DMS79 (cell line): ENCODE results near the gene SNRNP200.
A peak's percentile ranks its signal among the peaks of the same experiment; 100 is the strongest.

Experiments
- DNase-seq: peaks from one replicate; lab custom pipeline; 2025; lab: John Stamatoyannopoulos, UW

Gene SNRNP200

DNA sequence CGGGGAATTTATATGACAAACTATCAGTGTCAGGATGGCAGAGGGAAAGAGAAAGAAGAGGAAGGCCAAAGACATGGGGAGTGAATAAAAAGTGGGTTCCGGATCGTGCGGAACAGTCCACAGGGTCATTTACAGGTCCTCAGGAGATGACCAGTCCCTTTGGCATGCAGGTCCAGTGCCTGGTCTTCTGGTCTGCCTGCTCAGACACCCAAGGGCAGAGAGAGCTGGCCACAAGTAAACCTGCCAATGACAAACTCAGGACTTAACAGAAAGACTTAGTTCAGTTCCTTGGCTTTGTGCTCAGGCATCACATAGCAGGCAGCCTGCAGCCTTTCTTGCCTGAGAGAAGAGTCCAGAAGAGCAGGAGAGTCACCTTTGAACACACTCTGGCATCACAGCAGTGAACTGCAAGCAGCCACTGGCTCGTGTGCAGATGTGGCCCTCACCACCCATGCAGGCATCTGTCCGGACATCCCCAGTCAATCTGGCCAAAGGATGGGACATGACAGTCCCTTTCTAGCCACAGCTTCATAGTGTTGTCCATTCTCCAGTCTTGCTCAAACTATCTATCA lies 53.5 kb downstream of the SNRNP200 start:
- DNase-seq = no peak

DNA sequence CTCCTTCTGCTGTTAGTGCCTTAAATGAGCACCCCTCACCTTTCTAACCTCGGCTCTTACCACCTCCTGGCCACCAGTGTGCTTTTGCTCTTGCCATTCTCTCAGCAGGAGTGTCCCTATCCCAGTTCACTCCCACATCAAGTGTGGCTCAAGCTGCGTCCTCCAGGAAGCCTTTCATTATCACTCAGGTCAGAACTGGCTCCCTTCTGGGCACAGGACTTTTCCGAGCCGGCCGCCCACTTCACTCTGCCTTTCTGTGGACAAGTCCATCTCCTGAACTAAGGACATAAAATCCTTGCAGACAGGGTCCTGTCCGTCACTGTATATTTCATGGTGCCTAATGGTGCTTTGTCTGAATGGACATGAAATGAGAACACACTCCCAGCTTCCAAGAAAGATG lies 55.2 kb downstream of the SNRNP200 start:
- DNase-seq = no peak

DNA sequence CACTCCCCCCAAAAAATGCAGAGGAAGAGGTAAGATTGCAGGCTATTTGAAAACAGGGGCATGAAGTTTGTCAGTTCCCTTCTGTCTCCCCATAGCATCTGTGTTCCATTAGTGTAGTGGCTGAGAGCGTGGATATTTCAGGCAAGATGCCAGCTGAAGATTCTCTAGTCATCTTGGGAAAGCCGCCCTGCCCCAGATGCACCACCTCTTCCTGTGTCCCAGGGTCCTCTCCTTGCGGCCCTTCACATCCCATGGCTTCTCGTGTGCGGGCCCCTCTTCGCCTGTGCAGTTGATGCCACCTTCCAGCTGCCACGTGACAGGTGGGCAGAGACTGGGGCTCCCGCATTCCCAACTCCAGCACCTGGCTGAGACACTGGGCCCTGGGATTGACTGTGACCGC lies 55.7 kb downstream of the SNRNP200 start:
- no peak for DNase-seq

DNA sequence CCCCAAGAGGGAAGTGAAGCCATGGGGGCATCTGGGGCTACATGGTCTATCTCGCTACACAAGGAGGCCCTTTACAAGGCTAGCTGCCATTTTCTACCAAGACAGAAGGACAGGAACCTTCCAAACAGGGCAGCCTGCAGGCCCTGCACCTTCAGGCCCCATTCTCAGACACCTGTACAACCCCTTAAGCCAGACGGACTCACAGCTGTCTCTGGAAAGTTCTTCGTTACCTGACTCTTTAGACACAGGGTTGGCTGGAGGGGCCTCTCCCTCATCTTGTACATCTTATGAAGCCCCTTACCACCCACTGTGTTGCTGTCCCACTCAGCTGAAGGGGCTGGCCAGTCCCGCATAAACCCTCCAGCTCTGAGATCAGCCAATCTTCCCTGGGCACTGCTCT lies 56.7 kb downstream of the SNRNP200 start:
- no peak for DNase-seq

DNA sequence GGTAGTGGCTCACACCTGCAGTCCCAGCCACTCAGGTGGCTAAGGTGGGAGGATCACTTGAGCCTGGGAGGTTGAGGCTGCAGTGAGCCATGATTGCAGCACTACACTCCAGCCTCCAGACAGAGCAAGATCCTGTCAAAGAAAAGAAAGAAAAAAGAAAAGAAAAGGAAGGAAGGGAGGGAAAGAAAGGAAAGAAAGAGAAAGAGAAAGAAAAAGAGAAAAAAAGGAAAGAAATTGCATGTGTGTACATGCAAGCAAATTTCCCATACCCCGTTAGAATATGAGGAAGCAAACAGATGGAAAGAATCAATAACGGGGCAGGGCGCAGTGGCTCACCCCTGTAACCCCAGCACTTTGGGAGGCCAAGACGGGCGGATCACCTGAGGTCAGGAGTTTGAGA lies 57.5 kb downstream of the SNRNP200 start:
- no peak for DNase-seq

DNA sequence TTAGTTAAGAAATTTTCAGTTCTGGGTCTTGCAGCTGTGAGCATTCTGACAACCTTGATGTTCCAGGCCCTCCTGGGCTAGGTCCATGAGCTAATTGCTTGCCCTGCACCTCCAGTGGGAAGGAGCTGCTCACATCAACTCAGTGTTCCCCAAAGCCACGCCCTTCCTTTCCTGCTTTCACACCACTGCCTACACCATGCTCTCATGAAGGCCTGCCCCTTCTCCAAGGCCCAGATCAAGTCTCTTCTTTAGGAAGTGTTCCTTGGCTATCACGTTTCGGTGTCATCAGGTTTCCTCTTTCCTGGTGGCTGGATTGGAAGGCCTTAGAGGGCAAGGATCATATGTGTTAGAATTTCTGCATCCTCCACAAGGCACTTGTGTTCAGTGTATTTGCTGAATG lies 58.3 kb downstream of the SNRNP200 start:
- DNase-seq = no peak

DNA sequence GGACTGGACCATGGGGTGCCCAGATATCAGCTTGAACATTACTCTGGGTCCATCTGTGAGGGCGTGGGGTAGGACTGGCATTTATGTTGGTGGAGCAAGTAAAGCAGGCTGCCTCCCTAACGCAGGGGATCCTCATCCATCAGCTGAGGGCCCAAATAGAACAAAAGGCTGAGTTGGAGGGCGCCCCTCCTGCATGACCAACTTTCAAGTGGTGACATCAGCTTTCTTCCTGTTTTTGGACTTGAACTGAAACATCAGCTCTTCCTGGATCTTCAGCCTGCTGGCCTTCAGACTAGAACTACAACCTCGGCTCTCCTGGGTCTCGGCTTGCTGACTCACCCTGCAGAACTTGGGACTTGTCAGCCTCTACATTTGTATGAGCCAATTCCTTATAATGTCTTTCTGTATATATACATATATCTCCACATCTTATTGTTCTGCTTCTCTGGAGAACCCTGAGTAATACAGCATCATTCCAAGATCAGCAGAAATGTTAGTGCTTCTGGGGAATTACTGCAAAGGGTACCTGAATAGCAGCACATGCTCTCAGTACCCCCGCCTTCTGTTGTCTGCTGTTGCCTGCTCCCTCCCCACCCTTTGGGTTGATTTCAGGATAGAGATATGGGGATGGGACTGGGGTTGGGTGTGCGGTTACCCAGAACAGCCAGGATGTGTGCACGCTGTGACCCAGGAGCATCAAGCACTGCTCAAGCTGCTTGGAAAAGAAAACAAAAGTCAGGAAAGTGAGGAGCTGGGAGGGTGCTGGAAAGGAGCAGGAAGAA lies 59.5 kb downstream of the SNRNP200 start:
- DNase-seq = no peak

DNA sequence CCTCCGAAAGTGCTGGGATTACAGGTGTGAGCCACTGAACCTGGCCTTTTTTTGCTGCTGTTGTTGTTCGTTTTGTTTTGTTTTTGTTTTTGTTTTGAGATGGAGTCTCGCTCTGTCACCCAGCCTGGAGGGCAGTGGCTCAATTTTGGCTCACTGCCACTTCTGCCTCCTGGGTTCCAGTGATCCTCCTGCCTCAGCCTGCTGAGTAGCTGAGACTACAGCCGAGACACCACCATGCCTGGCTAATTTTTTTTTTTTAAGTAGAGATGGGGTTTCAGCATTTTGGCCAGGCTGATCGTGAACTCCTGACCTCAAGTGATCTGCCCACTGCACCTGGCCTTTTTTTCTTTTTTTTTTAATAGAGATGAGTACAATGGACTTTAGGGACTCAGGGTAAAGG lies 61.5 kb downstream of the SNRNP200 start:
- DNase-seq = no peak

DNA sequence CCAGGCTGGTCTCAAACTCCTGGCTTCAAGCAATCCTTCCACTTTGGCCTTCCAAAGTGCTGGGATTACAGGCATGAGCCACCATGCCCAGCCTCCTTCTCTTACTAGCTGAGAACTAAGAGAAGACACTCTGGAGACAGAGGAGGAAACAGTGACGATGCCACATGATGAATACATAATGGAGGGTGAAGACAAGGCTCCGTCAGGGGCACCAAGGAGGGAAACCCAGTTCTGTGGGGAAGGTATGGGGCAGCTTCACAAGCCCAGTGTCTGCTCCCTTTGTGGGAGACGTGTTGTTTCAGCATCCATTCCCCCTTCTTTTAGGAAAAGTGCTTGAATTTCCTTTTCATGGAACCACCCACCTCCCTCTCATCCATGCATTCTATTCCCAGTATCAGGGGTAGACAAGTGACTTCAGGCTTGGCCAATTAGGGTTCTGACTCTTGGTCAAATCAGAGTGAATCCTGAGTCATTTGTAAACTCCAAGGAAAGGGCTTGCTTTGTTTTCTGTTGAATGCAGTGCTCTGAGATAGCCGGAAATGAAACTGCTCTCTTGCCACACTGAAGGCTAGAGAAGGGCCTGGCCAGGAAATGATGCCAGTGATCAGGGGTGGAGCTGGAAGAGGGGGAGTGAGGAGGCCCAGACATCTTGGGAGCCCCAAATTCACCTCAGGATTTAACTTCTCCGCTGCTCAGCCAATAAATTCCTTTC lies 63.3 kb downstream of the SNRNP200 start:
- DNase-seq = no peak

DNA sequence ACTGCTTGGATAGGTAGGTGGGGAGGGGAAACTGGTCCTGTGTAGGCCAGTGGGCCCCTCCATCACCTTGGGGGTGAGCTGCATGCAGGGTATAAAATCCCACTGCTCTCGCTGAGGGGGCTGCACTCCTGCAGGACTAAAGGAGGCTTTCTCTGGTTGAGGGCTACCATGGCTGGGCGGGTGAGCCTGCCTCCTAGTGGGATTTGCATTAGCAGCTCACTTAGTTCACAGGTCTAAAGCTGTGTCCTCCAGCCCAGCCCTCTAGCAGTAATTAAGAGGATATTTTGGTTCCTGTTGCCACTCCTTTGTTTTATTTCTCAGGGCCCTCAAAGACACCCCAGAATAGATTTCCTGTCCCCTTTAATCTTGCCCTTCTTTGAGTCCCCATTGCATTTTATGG lies 64.1 kb downstream of the SNRNP200 start:
- no peak for DNase-seq

DNA sequence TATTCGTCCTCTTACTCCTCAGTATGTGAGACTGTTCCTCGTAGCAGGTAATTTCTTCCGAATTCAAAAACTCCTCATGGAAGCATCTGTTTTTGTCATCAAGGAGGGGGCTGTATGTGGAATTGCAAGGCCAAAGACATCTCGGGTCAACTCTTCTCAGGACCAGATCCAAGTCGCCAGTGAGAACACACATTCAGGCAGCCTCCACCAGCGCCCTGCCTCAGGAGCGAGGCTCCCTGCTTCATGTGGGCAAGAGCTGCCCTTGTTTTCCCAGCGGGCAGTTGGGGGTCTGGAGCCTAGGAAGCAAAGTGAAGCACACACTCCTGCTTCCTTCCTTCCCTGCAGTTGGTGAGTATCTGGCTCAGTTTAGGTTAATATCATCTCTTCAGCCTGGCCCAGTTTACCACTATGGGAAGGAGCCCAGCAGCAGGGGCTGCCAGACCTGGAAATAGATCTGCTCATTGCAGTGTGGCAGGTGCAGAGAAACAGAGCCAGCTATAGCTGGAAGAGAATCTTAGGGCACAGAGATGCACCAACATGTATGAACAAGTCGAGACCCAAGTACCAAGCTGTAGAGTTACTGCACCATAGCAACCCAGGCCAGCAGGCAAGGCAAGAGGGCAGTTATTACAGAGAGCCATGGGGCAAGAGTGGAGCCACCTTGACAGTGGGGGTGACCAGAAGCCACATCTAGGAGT lies 64.9 kb downstream of the SNRNP200 start:
- peak; percentile 79 for DNase-seq

DNA sequence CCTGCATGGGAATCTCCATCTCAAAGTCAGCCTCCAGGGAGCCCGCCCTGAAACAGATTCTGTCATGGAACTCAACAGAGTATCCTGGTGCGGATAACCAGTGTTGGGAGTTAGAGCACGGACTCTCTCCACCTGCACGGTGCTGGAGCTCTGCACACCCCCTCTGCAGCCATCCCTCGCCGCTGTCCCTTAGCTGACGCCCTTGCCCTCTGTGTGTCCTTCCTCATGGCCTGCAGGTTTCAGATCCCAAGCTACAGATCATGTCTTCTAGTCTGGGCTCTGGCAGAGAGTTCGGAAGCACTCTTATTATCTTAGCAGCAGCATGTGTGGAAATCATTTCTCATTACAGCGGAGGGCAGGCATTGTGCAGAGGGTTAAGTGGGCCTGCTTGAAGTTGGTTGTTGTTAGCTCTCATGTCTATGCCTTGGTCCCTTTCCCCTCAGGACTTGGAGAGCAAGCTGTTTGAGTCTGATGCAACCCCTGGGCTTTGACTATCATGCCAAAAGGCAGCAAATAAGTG lies 65.5 kb downstream of the SNRNP200 start:
- peak; percentile 39 for DNase-seq

DNA sequence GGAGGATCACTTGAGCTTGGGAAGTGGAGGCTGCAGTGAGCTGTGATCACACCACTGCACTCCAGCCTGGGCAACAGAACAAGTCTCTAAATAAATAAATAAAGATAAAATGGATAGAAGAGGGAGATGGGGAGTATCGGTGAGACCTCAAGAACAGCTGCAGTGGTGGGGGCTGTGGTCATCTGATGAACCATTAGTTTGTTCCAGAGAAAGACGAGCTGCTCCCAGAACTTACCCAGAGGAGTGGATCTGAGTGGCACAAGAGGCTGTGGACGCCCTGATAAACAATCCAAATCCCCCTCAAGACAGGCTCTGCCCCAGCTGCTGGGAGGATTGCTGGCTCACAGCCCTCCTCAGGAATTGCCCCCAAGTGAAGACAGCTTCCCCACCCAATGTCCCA lies 66.3 kb downstream of the SNRNP200 start:
- peak; percentile 23 for DNase-seq

DNA sequence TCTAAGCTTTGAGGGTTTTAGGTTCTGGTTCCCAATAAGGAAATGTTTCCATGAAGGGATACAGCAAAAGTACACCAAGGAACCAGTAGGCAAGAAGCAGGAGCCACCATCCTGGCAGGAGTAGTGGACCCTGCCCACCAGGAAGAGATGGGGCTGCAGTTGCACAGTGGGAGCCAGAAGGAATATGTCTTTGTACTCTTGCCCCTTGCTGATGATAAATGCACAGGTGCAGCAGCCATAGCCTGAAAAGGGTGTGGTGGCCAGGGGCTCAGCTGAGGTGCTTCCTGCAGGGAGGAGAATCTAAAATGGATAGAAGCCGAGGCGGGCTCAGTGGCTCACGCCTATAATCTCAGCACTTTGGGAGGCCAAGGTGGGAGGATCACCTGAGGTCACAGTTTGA lies 67.1 kb downstream of the SNRNP200 start:
- DNase-seq = no peak

DNA sequence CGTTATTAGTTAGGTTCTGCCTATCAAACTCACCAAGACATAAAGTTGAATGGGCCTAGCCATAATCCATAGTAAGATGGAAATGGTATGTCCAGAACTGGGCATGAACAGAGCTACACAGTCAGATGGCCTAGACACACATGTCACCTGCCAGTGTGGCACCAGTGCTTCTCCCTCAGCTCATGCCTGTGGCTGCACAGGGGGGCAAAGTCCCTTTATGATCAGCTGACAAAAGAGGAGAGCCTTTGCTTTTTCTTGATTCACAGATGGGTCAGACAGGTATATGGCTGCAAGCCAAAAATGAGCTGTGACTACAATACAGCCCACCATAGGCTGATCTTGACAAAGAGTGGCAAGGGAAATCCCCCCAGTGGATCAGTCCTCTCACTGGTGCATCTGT lies 68.5 kb downstream of the SNRNP200 start:
- DNase-seq = no peak

DNA sequence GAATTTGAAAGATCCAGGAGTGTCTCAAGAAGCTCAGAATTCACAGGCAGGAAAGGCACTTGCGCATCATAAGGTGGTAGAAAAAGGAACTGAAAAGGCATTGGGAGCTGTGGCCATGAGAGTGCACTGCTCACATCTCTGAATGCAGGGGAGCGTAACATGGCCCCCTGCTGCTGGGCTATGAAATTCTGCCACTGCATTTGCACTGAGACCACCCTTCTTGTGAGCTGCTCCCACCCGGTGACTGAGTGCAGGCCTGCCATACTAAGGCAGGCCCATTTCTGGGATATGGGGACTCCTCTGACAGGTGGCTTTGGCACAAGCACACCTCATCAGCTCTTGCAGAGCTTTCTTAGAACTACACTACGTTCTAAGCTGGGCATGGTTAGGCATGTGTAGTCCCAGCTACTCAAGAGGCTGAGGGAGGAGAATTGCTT lies 71.4 kb downstream of the SNRNP200 start:
- no peak for DNase-seq

DNA sequence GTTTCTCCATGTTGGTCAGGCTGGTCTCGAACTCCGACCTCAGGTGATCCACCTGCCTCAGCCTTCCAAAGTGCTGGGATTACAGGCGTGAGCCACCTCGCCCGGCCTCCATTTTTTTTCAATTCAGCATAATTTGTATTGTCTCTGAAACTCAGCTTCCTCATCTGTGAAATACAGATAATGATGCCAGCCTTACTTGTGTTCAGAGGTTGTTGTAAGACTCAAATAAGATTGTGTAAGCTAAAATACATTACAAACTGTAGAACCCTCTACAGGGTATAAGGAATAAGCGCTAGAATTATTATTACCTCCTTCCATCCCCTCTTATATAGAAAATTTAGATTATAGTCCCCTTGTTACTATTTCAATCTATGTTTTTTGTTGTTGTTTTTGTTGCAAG lies 71.9 kb downstream of the SNRNP200 start:
- no peak for DNase-seq

DNA sequence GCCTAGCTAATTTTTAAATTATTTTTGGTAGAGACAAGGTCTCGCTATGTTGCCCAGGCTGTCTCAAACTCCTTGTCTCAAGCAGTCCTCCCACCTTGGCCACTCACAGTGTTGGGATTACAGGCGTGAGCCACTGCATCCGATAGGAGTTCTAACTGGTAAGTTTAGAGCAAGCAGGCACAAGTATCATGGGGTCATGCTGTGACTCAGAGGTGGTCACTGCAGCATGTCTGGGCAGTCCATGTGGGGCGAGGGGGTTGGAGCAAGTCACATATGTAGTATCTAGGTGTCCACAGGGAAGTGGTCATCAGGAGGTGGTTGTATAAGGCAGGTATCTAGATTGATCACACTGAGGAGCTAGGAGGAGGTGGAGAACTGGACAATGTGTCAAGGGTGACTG lies 74.0 kb downstream of the SNRNP200 start:
- no peak for DNase-seq

DNA sequence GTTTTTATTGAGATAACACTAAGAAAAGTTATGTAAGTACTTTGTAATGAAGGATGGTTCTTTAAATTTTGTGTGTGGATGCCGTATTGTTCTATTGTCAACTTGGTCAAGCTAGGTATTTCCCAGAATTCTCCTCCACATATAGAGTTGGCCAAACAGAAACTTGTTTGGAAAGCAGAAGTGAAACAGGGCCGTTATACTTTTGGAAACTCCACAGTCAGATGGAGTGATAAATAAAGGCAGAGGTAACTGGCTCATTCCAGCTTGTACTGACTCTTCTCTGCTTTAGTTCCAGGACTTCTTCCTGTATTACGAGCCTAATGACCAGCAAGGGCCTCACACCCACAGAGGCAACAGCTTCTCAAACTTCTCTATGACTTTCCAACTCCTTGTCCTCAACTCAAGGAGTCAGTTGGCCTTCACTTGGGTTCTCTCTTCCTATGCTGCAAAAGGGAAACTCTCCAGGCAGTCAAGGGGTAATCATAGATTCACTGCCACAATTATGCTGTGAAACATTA lies 80.3 kb downstream of the SNRNP200 start:
- DNase-seq = no peak
